ENCODE data around the gene APLF. TPM values are rescaled to one million over a fixed set of nuclear protein-coding genes. Genes with fewer than 3 reads are reported as not detected.

Gene APLF
- total and polyA plus RNA-seq, 2 of the 8 experiments (the other 6 are each of a cell fraction or from before 2014, with no cell fraction given), result 4.4 to 7.3 TPM

- ChIA-PET POLR2A (ENCODE audit: partially characterized antibody) (no interaction called here), CTCF (ENCODE audit: partially characterized antibody) (interaction anchor here (0.9 to 1.3 kb wide), 2 partner anchors 12 to 92 kb away, joined by 3 read pairs; no protein-coding TSS in a partner anchor)
- H2BK120ac ChIP-seq (replicated peaks; ENCODE audit: low read depth, low read length), result no peak overlapping the region
- FAIRE-seq (no peak), DNase-seq (ENCODE audit: low read depth in 1 of 2, low spot score in 2 of 2) (no peak)
- no peak overlapping the region for H4K5ac ChIP-seq (ENCODE audit: insufficient read length, low read depth, low read length)
- H4K8ac ChIP-seq (ENCODE audit: extremely low read depth, insufficient read depth, low read length), result no peak overlapping the region
- 92% methylated on average over 4 of the region's 4 CpGs; no CpG with 5 or more reads in 1 of the 2 experiments for WGBS, 2 experiments (ENCODE audit: extremely low coverage in 1 of 2, insufficient coverage in 1 of 2, insufficient read length in 1 of 2, insufficient replicate concordance in 2 of 2, low coverage in 1 of 2, low lambda C conversion rate in 2 of 2, missing lambda C conversion rate in 1 of 2)
- H2AFZ ChIP-seq (ENCODE audit: low read length), result no peak overlapping the region
- no peaks in the 10 kb centered on the region for H3K36me3 ChIP-seq (ENCODE audit: control insufficient read depth in 2 of 4, insufficient read depth in 4 of 4, low read length in 3 of 4)
- no peak overlapping the region for H2BK5ac ChIP-seq (ENCODE audit: low read depth, low read length)
- no peak overlapping the region for H3K9ac ChIP-seq (replicated peaks in 1 of 4; ENCODE audit: extremely low read depth in 1 of 4, low read depth in 3 of 4, low read length in 3 of 4)
- no peak overlapping the region for H4K91ac ChIP-seq (replicated peaks; ENCODE audit: insufficient read length, low read length)
- H2BK12ac ChIP-seq (ENCODE audit: low read depth, low read length), result no peak overlapping the region
- no peaks in the 10 kb centered on the region for H3K79me2 ChIP-seq (ENCODE audit: control insufficient read depth in 1 of 2, insufficient read depth in 2 of 2, low read length in 2 of 2)
- no peaks in the 10 kb centered on the region for H3K23me2 ChIP-seq (ENCODE audit: low read depth, low read length)
- TF ChIP-seq SAP30 (IDR thresholded peaks at IDR 0.05; ENCODE audit: insufficient read depth, insufficient replicate concordance, low read length) (no peak), CEBPB (IDR thresholded peaks at IDR 0.05; ENCODE audit: low read depth, low read length) (no peak), TBP (IDR thresholded peaks at IDR 0.05; ENCODE audit: low read depth, low read length) (no peak), JUND (IDR thresholded peaks at IDR 0.05; ENCODE audit: low read length) (no peak), KDM1A (IDR thresholded peaks at IDR 0.05; ENCODE audit: borderline replicate concordance, low read length) (no peak), RFX5 (IDR thresholded peaks at IDR 0.05; ENCODE audit: borderline replicate concordance, low read depth, low read length) (no peak), PHF8 (conservative IDR thresholded peaks at IDR 0.05; ENCODE audit: low read depth, low read length) (no peak)
- no peak overlapping the region for H3K4me2 ChIP-seq (ENCODE audit: insufficient read depth in 1 of 2, low read depth in 2 of 2, low read length in 2 of 2)
- H3K27ac ChIP-seq (ENCODE audit: low read depth, low read length), result no peak overlapping the region
- H2BK15ac ChIP-seq (ENCODE audit: low read length), result no peak overlapping the region
- H2AK5ac ChIP-seq (ENCODE audit: low read depth, low read length), result no peak overlapping the region
- no peaks in the 10 kb centered on the region for H3K27me3 ChIP-seq (replicated peaks in 1 of 4; ENCODE audit: control insufficient read depth in 3 of 4, extremely low read depth in 1 of 4, insufficient read depth in 3 of 4, low read length in 3 of 4)
- H3K4ac ChIP-seq (replicated peaks; ENCODE audit: insufficient read length, low read depth, low read length), result no peak overlapping the region
- H3K9me3 ChIP-seq (ENCODE audit: insufficient read depth in 2 of 2, low read depth in 1 of 2, low read length in 1 of 2), result peaks cover 9% of the 10 kb centered on the region in 2 experiments; a peak in 2 of 4 replicates
- H3K18ac ChIP-seq (ENCODE audit: extremely low read depth, low read length), result no peak overlapping the region
- no peaks in the 10 kb centered on the region for H3K79me1 ChIP-seq (ENCODE audit: low read depth, low read length)
- no peak overlapping the region for H3K56ac ChIP-seq (replicated peaks; ENCODE audit: insufficient read length, low read depth, low read length)
- no peak overlapping the region for H3K4me3 ChIP-seq (ENCODE audit: extremely low read depth in 1 of 4, insufficient read depth in 2 of 4, low read depth in 3 of 4, low read length in 4 of 4)
- no peak overlapping the region for H3K14ac ChIP-seq (ENCODE audit: insufficient read length)
- H3K23ac ChIP-seq (ENCODE audit: insufficient read length), result no peak overlapping the region
- H4K20me1 ChIP-seq (replicated peaks in 1 of 2; ENCODE audit: control insufficient read depth in 1 of 2, insufficient read depth in 2 of 2, low read length in 2 of 2), result peaks cover 0 to 2% of the 10 kb centered on the region in 2 experiments
- H2BK20ac ChIP-seq (ENCODE audit: low read length), result no peak overlapping the region
- no peaks in the 10 kb centered on the region; a peak in 1 of 7 replicates for H3K4me1 ChIP-seq (replicated peaks in 1 of 4; ENCODE audit: control insufficient read depth in 3 of 4, insufficient read depth in 4 of 4, low read length in 3 of 4)
These were observed 33.3 kb downstream of the APLF start for GRCh38 chr2:68500649-68501048.
